IMR-90 (cell line): Measurements from ENCODE around the gene KCNMB2. TPM values are rescaled to one million over a fixed set of nuclear protein-coding genes. Genes with fewer than 3 reads are reported as not detected.

Source experiments
- ATAC-seq: fragments of 200-7000 bp; cut with Tn5 transposase; 2 replicates; pipeline ENCODE4 v1.9.1; 2020; ENCODE audit warnings: low read depth, mild to moderate bottlenecking, moderate library complexity
- BruUV-seq: library from RNA; stranded (reverse); fragments of 400-500 nt; replicated peaks from 2 replicates; lab custom pipeline; 2021; lab: Mats Ljungman, UMichigan
- CTCF ChIA-PET: fragments of 300-600 bp; formaldehyde crosslinking; extraction: SDS; loops from one replicate; lab custom pipeline; 2021; ENCODE audit warnings: antibody characterized with exemption; lab: Yijun Ruan, JAX
- POLR2A ChIA-PET: fragments of 300-600 bp; sonication (Branson Sonifier 250); formaldehyde crosslinking; loops from one replicate; lab custom pipeline; 2022; ENCODE audit warnings: antibody characterized with exemption; ENCODE audit not compliant: unreplicated experiment; lab: Charles Lee
- DNase-seq: peaks from one replicate; pipeline ENCODE4 v3.0.0; 2013
- H2AFZ ChIP-seq: replicated peaks from 2 replicates; pipeline ENCODE3; 2013; ENCODE audit warnings: low read length, mild to moderate bottlenecking; ENCODE audit not compliant: poor library complexity
- H2AK5ac ChIP-seq: 2 replicates; pipeline ENCODE4 v1.6.1; 2013; ENCODE audit warnings: low read depth, low read length, inconsistent platforms
- H2AK9ac ChIP-seq: replicated peaks from 2 replicates; pipeline ENCODE3; 2013; ENCODE audit warnings: mild to moderate bottlenecking, low read depth, low read length, moderate library complexity; ENCODE audit not compliant: poor library complexity
- H2BK120ac ChIP-seq: 2 replicates; pipeline ENCODE4 v1.6.1; 2013; ENCODE audit warnings: low read depth, low read length, inconsistent platforms
- H2BK15ac ChIP-seq: 3 replicates; pipeline ENCODE4 v1.6.1; 2013; ENCODE audit warnings: low read depth, low read length, inconsistent platforms
- H2BK20ac ChIP-seq: 2 replicates; pipeline ENCODE4 v1.6.1; 2013; ENCODE audit warnings: low read depth, mild to moderate bottlenecking, inconsistent platforms, low read length, moderate library complexity
- H2BK5ac ChIP-seq: 2 replicates; pipeline ENCODE4 v1.6.1; 2013; ENCODE audit warnings: mild to moderate bottlenecking, low read depth, low read length, inconsistent platforms; ENCODE audit not compliant: poor library complexity, severe bottlenecking
- H3K14ac ChIP-seq: replicated peaks from 2 replicates; pipeline ENCODE4 v1.6.1; 2013; ENCODE audit warnings: low read depth, low read length, inconsistent platforms
- H3K18ac ChIP-seq: 2 replicates; pipeline ENCODE4 v1.6.1; 2013; ENCODE audit warnings: low read depth, low read length, control low read depth
- H3K23ac ChIP-seq: 2 replicates; pipeline ENCODE4 v1.6.1; 2013; ENCODE audit warnings: low read depth, low read length, inconsistent platforms
- H3K27ac ChIP-seq: 2 replicates; pipeline ENCODE4 v1.5.1; 2013; ENCODE audit warnings: mild to moderate bottlenecking, control low read depth, low read length; ENCODE audit not compliant: insufficient read depth
- H3K27me3 ChIP-seq: 2 replicates; pipeline ENCODE4 v1.6.1; 2013; ENCODE audit warnings: low read length; ENCODE audit not compliant: control insufficient read depth, insufficient read depth
- H3K36me3 ChIP-seq: 2 replicates; pipeline ENCODE4 v1.6.1; 2013; ENCODE audit warnings: low read length, mixed read lengths; ENCODE audit not compliant: control insufficient read depth, insufficient read depth
- H3K4ac ChIP-seq: 2 replicates; pipeline ENCODE4 v1.6.1; 2013; ENCODE audit warnings: low read depth, low read length, inconsistent platforms
- H3K4me1 ChIP-seq: 2 replicates; pipeline ENCODE4 v1.6.1; 2013; ENCODE audit warnings: low read length, mixed read lengths; ENCODE audit not compliant: control insufficient read depth, insufficient read depth
- H3K4me2 ChIP-seq: 2 replicates; pipeline ENCODE4 v1.6.1; 2013; ENCODE audit warnings: low read depth, mild to moderate bottlenecking, control low read depth, low read length, moderate library complexity
- H3K4me3 ChIP-seq: 2 replicates; pipeline ENCODE4 v1.5.1; 2013; ENCODE audit warnings: low read depth, mild to moderate bottlenecking, control low read depth, low read length, moderate library complexity; ENCODE audit not compliant: insufficient read depth
- H3K56ac ChIP-seq: 2 replicates; pipeline ENCODE4 v1.6.1; 2013; ENCODE audit warnings: low read length, inconsistent platforms; ENCODE audit not compliant: insufficient read depth; ENCODE audit errors: extremely low read depth
- H3K79me1 ChIP-seq, 2 experiments: 2 replicates each; pipeline ENCODE4 v1.6.1; 2013; ENCODE audit warnings: low read length in 2 of 2, inconsistent platforms in 1 of 2, low read depth in 1 of 2
- H3K9ac ChIP-seq: 2 replicates; pipeline ENCODE4 v1.6.1; 2013; ENCODE audit warnings: low read depth, low read length, control low read depth
- H3K9me1 ChIP-seq: 2 replicates; pipeline ENCODE4 v1.6.1; 2013; ENCODE audit warnings: low read length, inconsistent platforms; ENCODE audit not compliant: insufficient read depth
- H3K9me3 ChIP-seq: 2 replicates; pipeline ENCODE4 v1.6.1; 2013; ENCODE audit warnings: low read length; ENCODE audit not compliant: control insufficient read depth, insufficient read depth
- H4K20me1 ChIP-seq: 2 replicates; pipeline ENCODE4 v1.6.1; 2013; ENCODE audit warnings: low read length, inconsistent platforms; ENCODE audit not compliant: insufficient read depth
- H4K5ac ChIP-seq: 2 replicates; pipeline ENCODE4 v1.6.1; 2013; ENCODE audit warnings: mild to moderate bottlenecking, low read depth, low read length, control low read depth
- H4K8ac ChIP-seq, 2 experiments: 2 replicates each; pipeline ENCODE4 v1.6.1; 2013; ENCODE audit warnings: low read depth in 2 of 2, low read length in 2 of 2, control low read depth in 1 of 2, inconsistent platforms in 1 of 2
- H4K91ac ChIP-seq: 2 replicates; pipeline ENCODE4 v1.6.1; 2013; ENCODE audit warnings: low read depth, low read length, inconsistent platforms; ENCODE audit not compliant: insufficient read depth
- BHLHE40 ChIP-seq: fragments of 150-350 bp; IDR thresholded peaks from 2 replicates; pipeline ENCODE4 v1.6.1; 2016; ENCODE audit warnings: mild to moderate bottlenecking, low read depth, low read length
- CEBPB ChIP-seq: IDR thresholded peaks from 2 replicates; pipeline ENCODE4 v1.6.1; 2012; ENCODE audit warnings: low read depth, low read length, improper control_type of control experiment
- MAZ ChIP-seq: IDR thresholded peaks from 2 replicates; pipeline ENCODE4 v1.6.1; 2012; ENCODE audit warnings: low read depth, mild to moderate bottlenecking, low read length, improper control_type of control experiment, moderate library complexity, borderline replicate concordance
- RFX5 ChIP-seq: IDR thresholded peaks from 2 replicates; pipeline ENCODE4 v1.8.0; 2012; ENCODE audit warnings: low read depth, mild to moderate bottlenecking, low read length, moderate library complexity
- dilution Hi-C: fragments of 300-500 bp; cut with HindIII; formaldehyde crosslinking; loops from one replicate; pipeline ENCODE4 v1.14.3; 2018; ENCODE audit warnings: low sequenced_read_pairs; ENCODE audit not compliant: unreplicated experiment
- in situ Hi-C: fragments of 300-500 bp; cut with MboI; formaldehyde crosslinking; loops from 3 replicates; pipeline ENCODE4 v1.14.3; 2019; ENCODE audit warnings: low sequenced_read_pairs, inconsistent platforms, mixed read lengths
- intact Hi-C: fragments of 100-400 bp; cut with micrococcal nuclease; formaldehyde crosslinking; loops from 2 replicates; pipeline ENCODE4 v1.10.0; 2022
- polyA plus RNA-seq, 3 experiments: library from polyadenylated mRNA; depleted of rRNA; stranded (reverse); fragments of >200 nt; gene quantifications; 2 replicates each; pipeline ENCODE4 v1.2.3, GENCODE V29; 2012; ENCODE audit warnings: low replicate concordance in 1 of 3
- total RNA-seq: library from RNA; depleted of rRNA; stranded (reverse); fragments of >200 nt; gene quantifications from 2 replicates; pipeline ENCODE4 v1.2.3, GENCODE V29; 2012

The KCNMB2 gene
- total and polyA plus RNA-seq, 2 of the 4 experiments (the other 2 are of a cell fraction): not detected

DNA sequence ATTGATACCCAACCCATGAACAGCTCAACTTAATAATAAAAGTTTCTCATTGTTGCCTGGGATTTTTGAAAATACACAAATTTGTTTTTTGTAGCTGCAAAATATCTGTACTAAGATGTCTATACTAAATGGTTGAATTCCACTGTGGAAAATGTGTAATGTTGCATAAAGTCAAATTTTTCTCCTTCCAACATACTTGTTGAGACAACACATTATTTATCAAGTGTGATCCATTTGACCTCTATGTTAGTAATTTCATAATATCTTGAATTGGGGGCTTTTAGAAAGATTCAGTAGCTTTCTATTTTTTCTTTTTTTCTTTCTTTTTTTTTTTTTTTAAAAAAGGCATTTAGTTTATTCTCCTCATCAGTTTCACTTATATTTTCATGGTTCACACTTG is 88.0 kb downstream of the KCNMB2 start:
- Histone ChIP-seq H2AFZ (no peak overlapping the region), H3K18ac (no peak overlapping the region), H2BK15ac (no peak overlapping the region), H4K8ac (no peak overlapping the region), H3K9me3 (no peaks in the 10 kb centered on the region), H2AK5ac (no peak overlapping the region), H3K36me3 (no peaks in the 10 kb centered on the region), H3K14ac (no peak overlapping the region), H3K27ac (no peak overlapping the region), H3K9me1 (no peaks in the 10 kb centered on the region), H3K9ac (no peak overlapping the region), H3K4me2 (no peak overlapping the region), H2BK5ac (no peak overlapping the region), H2BK20ac (no peak overlapping the region), H3K4me3 (no peak overlapping the region), H2AK9ac (no peak overlapping the region), H3K79me1 (no peaks in the 10 kb centered on the region), H3K4ac (no peak overlapping the region), H4K5ac (no peak overlapping the region), H4K91ac (no peak overlapping the region), H2BK120ac (no peak overlapping the region), H3K23ac (no peak overlapping the region), H3K56ac (no peak overlapping the region), H3K4me1 (no peaks in the 10 kb centered on the region), H4K20me1 (no peaks in the 10 kb centered on the region), H3K27me3 (no peaks in the 10 kb centered on the region)
- CTCF ChIA-PET: no interaction called here
- intact Hi-C loops: no loop called here
- ATAC-seq (no peak), DNase-seq (no peak)
- TF ChIP-seq RFX5 (no peak), MAZ (no peak), CEBPB (no peak), BHLHE40 (no peak)
- BruUV-seq: no TSS peak
- dilution Hi-C loops: no loop called here
- POLR2A ChIA-PET: interaction anchor here (1.1 kb wide), 1 partner anchor 30 kb away, joined by 17 read pairs; no protein-coding TSS in a partner anchor
- in situ Hi-C loops: no loop called here
